ENCODE measurements around the gene GGT5. TPM values are rescaled to one million over a fixed set of nuclear protein-coding genes. Genes with fewer than 3 reads are reported as not detected.

Gene GGT5
- total RNA-seq, 2 experiments from 2014 or later, result not detected

GRCh38 chr22:24191893-24192292, 53.0 kb downstream of the GGT5 start:
- no peaks in the 10 kb centered on the region for H3K4me1 Mint-ChIP-seq (ENCODE audit: low read depth)
- ChIA-PET POLR2A (no interaction called here), CTCF (no interaction called here)

GRCh38 chr22:24191381-24191841, 53.5 kb downstream of the GGT5 start:
- Histone ChIP-seq H3K36me3 (ENCODE audit: insufficient read depth, low read length) (no peaks in the 10 kb centered on the region), H3K27ac (ENCODE audit: low read depth in 1 of 2, low read length in 2 of 2) (no peak overlapping the region), H3K4me1 (ENCODE audit: insufficient read depth, low read length) (peaks cover 6% of the 10 kb centered on the region), H3K27me3 (ENCODE audit: control insufficient read depth in 1 of 2, insufficient read depth in 2 of 2, low read length in 2 of 2) (no peaks in the 10 kb centered on the region), H3K4me3 (ENCODE audit: low read length) (no peak overlapping the region), H3K9me3 (ENCODE audit: control insufficient read depth in 1 of 2, insufficient read depth in 1 of 2, low read length in 2 of 2) (peaks cover 0 to 8% of the 10 kb centered on the region in 2 experiments)
- no peak for ATAC-seq (ENCODE audit: poor library complexity)
- no peak for TF ChIP-seq CTCF (IDR thresholded peaks at IDR 0.05)
- H3K9me3 Mint-ChIP-seq, result no peaks in the 10 kb centered on the region
- ChIA-PET CTCF (no interaction called here), POLR2A (no interaction called here)
- H3K27ac Mint-ChIP-seq, result no peak overlapping the region
- intact Hi-C loops (cut with DNase I, micrococcal nuclease), result loop anchor here in 1 of 2 experiments (10.0 kb wide), 1 partner anchor 333 kb away; no protein-coding TSS in a partner anchor
- H3K27me3 Mint-ChIP-seq, result no peaks in the 10 kb centered on the region
- no peak overlapping the region for H3K4me3 Mint-ChIP-seq
- no peaks in the 10 kb centered on the region for H3K4me1 Mint-ChIP-seq (ENCODE audit: low read depth)
- peak in 1 of 14 experiments; percentile 10 for DNase-seq
- H3K36me3 Mint-ChIP-seq (ENCODE audit: low read depth), result no peaks in the 10 kb centered on the region

More at GRCh38 chr22:24191893-24192292, 53.0 kb downstream of the GGT5 start:
- no peak overlapping the region for H3K4me3 Mint-ChIP-seq
- H3K4me3 ChIP-seq (ENCODE audit: low read length), result no peak overlapping the region
- H3K27me3 ChIP-seq (ENCODE audit: control insufficient read depth in 1 of 2, insufficient read depth in 2 of 2, low read length in 2 of 2), result no peaks in the 10 kb centered on the region
- H3K36me3 Mint-ChIP-seq (ENCODE audit: low read depth), result no peaks in the 10 kb centered on the region
- no peak overlapping the region for H3K27ac Mint-ChIP-seq
- DNase-seq (no peak), ATAC-seq (ENCODE audit: poor library complexity) (no peak)
- peaks cover 6% of the 10 kb centered on the region for H3K4me1 ChIP-seq (ENCODE audit: insufficient read depth, low read length)
- no peaks in the 10 kb centered on the region for H3K36me3 ChIP-seq (ENCODE audit: insufficient read depth, low read length)
- no peaks in the 10 kb centered on the region for H3K27me3 Mint-ChIP-seq
- no peak for TF ChIP-seq CTCF (IDR thresholded peaks at IDR 0.05)
- intact Hi-C loops (cut with DNase I, micrococcal nuclease), result loop anchor here in 1 of 2 experiments (10.0 kb wide), 1 partner anchor 333 kb away; no protein-coding TSS in a partner anchor
- H3K9me3 ChIP-seq (ENCODE audit: control insufficient read depth in 1 of 2, insufficient read depth in 1 of 2, low read length in 2 of 2), result peaks cover 0 to 8% of the 10 kb centered on the region in 2 experiments
- no peak overlapping the region for H3K27ac ChIP-seq (ENCODE audit: low read depth in 1 of 2, low read length in 2 of 2)
- no peaks in the 10 kb centered on the region for H3K9me3 Mint-ChIP-seq

- H3K27me3 ChIP-seq (ENCODE audit: control insufficient read depth in 1 of 2, insufficient read depth in 2 of 2, low read length in 2 of 2), result no peaks in the 10 kb centered on the region
- CTCF ChIA-PET, result no interaction called here
- H3K4me3 ChIP-seq (ENCODE audit: low read length), result no peak overlapping the region
- Mint-ChIP-seq H3K4me3 (no peak overlapping the region), H3K36me3 (ENCODE audit: low read depth) (no peaks in the 10 kb centered on the region), H3K9me3 (no peaks in the 10 kb centered on the region), H3K27ac (no peak overlapping the region), H3K4me1 (ENCODE audit: low read depth) (no peaks in the 10 kb centered on the region), H3K27me3 (no peaks in the 10 kb centered on the region)
- intact Hi-C loops (cut with DNase I, micrococcal nuclease), result loop anchor here in 1 of 2 experiments (10.0 kb wide), 1 partner anchor 334 kb away; no protein-coding TSS in a partner anchor
- DNase-seq (peak in 1 of 14 experiments; percentile 5), ATAC-seq (ENCODE audit: poor library complexity) (no peak)
- H3K4me1 ChIP-seq (ENCODE audit: insufficient read depth, low read length), result peaks cover 6% of the 10 kb centered on the region
- POLR2A ChIA-PET, result no interaction called here
- H3K36me3 ChIP-seq (ENCODE audit: insufficient read depth, low read length), result no peaks in the 10 kb centered on the region
- peaks cover 0 to 8% of the 10 kb centered on the region in 2 experiments for H3K9me3 ChIP-seq (ENCODE audit: control insufficient read depth in 1 of 2, insufficient read depth in 1 of 2, low read length in 2 of 2)
- no peak for TF ChIP-seq CTCF (IDR thresholded peaks at IDR 0.05)
- no peak overlapping the region for H3K27ac ChIP-seq (ENCODE audit: low read depth in 1 of 2, low read length in 2 of 2)
Measured at GRCh38 chr22:24190596-24191208, 54.2 kb downstream of the GGT5 start.

All from CD4-positive, alpha-beta T cell (primary cell).